HepG2 (cell line): ENCODE measurements around the gene TNIP1. TPM values are rescaled to one million over a fixed set of nuclear protein-coding genes. Genes with fewer than 3 reads are reported as not detected.

Experiments
- ARNT ChIP-seq: fragments of 450-650 bp; IDR thresholded peaks from 2 replicates; pipeline ENCODE4 v1.6.1; 2017
- ARNTL ChIP-seq: sonication (generic); formaldehyde crosslinking; IDR thresholded peaks from 2 replicates; pipeline ENCODE4 v1.4.0; 2020; ENCODE audit warnings: mild to moderate bottlenecking, missing genetic modification reagents
- CBX2 ChIP-seq, 2 experiments: fragments of 200-600 bp in 1 of 2; sonication (generic); formaldehyde crosslinking in 1 of 2; IDR thresholded peaks; 2 replicates each; pipeline versions ENCODE4 v1.7.0 to v1.8.1; 2018 to 2022; ENCODE audit warnings: low read depth in 2 of 2, low read length in 1 of 2, mild to moderate bottlenecking in 1 of 2, missing genetic modification reagents in 1 of 2
- KDM1A ChIP-seq: IDR thresholded peaks from 2 replicates; pipeline ENCODE4 v1.6.1; 2016; ENCODE audit warnings: missing compliant biosample characterization
- KLF15 ChIP-seq: sonication (generic); formaldehyde crosslinking; IDR thresholded peaks from 2 replicates; pipeline ENCODE4 v1.8.1; 2023; ENCODE audit warnings: borderline replicate concordance, mild to moderate bottlenecking, inconsistent platforms, missing genetic modification reagents, mixed read lengths
- PPARG ChIP-seq: conservative IDR thresholded peaks from 2 replicates; pipeline ENCODE4 v1.6.1; 2016; ENCODE audit warnings: missing biosample characterization, missing genetic modification reagents
- RELA ChIP-seq: sonication (generic); formaldehyde crosslinking; IDR thresholded peaks from 2 replicates; pipeline ENCODE4 v1.4.0; 2020; ENCODE audit warnings: missing genetic modification reagents
- REXO4 ChIP-seq: sonication (generic); formaldehyde crosslinking; IDR thresholded peaks from 2 replicates; pipeline ENCODE4 v1.8.0; 2022; ENCODE audit warnings: missing genetic modification reagents, mild to moderate bottlenecking, borderline replicate concordance
- SMAD9 ChIP-seq: sonication (generic); formaldehyde crosslinking; IDR thresholded peaks from 2 replicates; pipeline ENCODE4 v1.5.1; 2020; ENCODE audit warnings: mild to moderate bottlenecking, missing genetic modification reagents
- SSRP1 ChIP-seq: IDR thresholded peaks from 2 replicates; pipeline ENCODE4 v1.6.1; 2016; ENCODE audit warnings: control low read depth
- ZKSCAN5 ChIP-seq: sonication (generic); formaldehyde crosslinking; IDR thresholded peaks from 2 replicates; pipeline ENCODE4 v1.5.1; 2020; ENCODE audit warnings: mild to moderate bottlenecking, missing genetic modification reagents
- ZMYM4 ChIP-seq: sonication (generic); formaldehyde crosslinking; IDR thresholded peaks from 2 replicates; pipeline ENCODE4 v1.8.1; 2023; ENCODE audit warnings: mild to moderate bottlenecking, missing genetic modification reagents
- ZNF17 ChIP-seq: sonication (generic); formaldehyde crosslinking; IDR thresholded peaks from 2 replicates; pipeline ENCODE4 v1.5.0; 2020; ENCODE audit warnings: mild to moderate bottlenecking, missing genetic modification reagents
- ZNF205 ChIP-seq: IDR thresholded peaks from 2 replicates; pipeline ENCODE4 v1.6.1; 2018; ENCODE audit warnings: missing biosample characterization, missing genetic modification reagents
- ZNF709 ChIP-seq: sonication (generic); formaldehyde crosslinking; IDR thresholded peaks from 2 replicates; pipeline ENCODE4 v1.5.0; 2020; ENCODE audit warnings: mild to moderate bottlenecking, missing genetic modification reagents
- polyA plus RNA-seq, 8 experiments: library from polyadenylated mRNA; depleted of rRNA in 3 of 8; stranded (reverse) in 7 of 8; unstranded in 1 of 8; fragments of >200 nt; fragmentation: Illumina TruSeq in 4 of 8; extraction: Trizol in 4 of 8; gene quantifications; 2 replicates each; pipeline versions ENCODE4 v1.2.1 to v1.2.3, GENCODE V29; 2011 to 2016; ENCODE audit warnings: low read depth in 4 of 8, missing spikeins in 1 of 8, mixed read lengths in 1 of 8; ENCODE audit not compliant: insufficient read depth in 1 of 8
- total RNA-seq, 5 experiments: library from RNA; depleted of rRNA; stranded (reverse); fragments of >200 nt; fragmentation: Illumina TruSeq; extraction: Trizol; gene quantifications; 2 replicates each; pipeline ENCODE4 v1.2.3, GENCODE V29; 2016; ENCODE audit warnings: low read depth in 1 of 5
- TF ChIP-seq, protein P1 (sequence below): sonication (generic); formaldehyde crosslinking; IDR thresholded peaks from 2 replicates; pipeline ENCODE4 v1.4.0; 2020; ENCODE audit warnings: missing genetic modification reagents, borderline replicate concordance
- TF ChIP-seq, protein P2 (sequence below): sonication (generic); formaldehyde crosslinking; IDR thresholded peaks from 2 replicates; pipeline ENCODE4 v1.4.0; 2020; ENCODE audit warnings: missing genetic modification reagents, mild to moderate bottlenecking, borderline replicate concordance
- TF ChIP-seq, protein P3 (sequence below): sonication (generic); formaldehyde crosslinking; IDR thresholded peaks from 2 replicates; pipeline ENCODE4 v1.5.0; 2020; ENCODE audit warnings: mild to moderate bottlenecking, missing genetic modification reagents
- TF ChIP-seq, protein P4 (sequence below): sonication (generic); formaldehyde crosslinking; IDR thresholded peaks from 2 replicates; pipeline ENCODE4 v1.4.0; 2020; ENCODE audit warnings: low read depth, mild to moderate bottlenecking, missing genetic modification reagents

Gene TNIP1
- total and polyA plus RNA-seq, 2 of the 13 experiments (the other 11 are each of a cell fraction or from before 2014, with no cell fraction given): 26.2 to 45.9 TPM

DNA sequence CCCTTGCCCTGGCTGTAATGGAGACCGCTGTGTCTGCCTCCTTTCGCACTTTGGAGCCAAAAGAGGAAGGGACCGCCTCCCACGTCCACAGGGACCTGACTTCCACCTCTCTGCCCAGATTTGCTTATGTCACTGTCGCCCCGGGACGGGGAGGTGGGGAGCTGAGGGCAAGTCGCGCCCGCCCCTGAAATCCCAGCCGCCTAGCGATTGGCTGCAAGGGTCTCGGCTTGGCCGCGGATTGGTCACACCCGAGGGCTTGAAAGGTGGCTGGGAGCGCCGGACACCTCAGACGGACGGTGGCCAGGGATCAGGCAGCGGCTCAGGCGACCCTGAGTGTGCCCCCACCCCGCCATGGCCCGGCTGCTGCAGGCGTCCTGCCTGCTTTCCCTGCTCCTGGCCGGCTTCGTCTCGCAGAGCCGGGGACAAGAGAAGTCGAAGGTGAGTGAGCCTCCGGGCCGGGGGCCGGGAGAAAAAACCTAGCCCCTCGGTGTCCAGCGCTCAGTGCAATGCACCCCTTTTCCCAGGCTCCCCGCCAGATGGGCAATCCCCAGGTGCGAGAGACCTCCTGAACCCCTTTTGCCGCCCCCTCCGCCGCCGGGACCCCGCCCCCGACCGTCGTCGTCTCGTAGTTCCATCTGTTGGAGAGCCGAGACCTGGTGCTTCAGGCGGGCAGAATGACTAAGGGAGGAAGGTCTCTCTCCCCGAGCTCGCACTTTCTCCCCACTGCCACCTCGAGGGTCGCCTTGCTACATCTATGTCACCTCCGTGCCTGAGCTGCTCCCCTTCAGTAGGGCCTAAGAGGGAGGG, 60.3 kb downstream of the TNIP1 start, which contains the start of gene GPX3 (continued):
- TF ChIP-seq, protein P1, sequence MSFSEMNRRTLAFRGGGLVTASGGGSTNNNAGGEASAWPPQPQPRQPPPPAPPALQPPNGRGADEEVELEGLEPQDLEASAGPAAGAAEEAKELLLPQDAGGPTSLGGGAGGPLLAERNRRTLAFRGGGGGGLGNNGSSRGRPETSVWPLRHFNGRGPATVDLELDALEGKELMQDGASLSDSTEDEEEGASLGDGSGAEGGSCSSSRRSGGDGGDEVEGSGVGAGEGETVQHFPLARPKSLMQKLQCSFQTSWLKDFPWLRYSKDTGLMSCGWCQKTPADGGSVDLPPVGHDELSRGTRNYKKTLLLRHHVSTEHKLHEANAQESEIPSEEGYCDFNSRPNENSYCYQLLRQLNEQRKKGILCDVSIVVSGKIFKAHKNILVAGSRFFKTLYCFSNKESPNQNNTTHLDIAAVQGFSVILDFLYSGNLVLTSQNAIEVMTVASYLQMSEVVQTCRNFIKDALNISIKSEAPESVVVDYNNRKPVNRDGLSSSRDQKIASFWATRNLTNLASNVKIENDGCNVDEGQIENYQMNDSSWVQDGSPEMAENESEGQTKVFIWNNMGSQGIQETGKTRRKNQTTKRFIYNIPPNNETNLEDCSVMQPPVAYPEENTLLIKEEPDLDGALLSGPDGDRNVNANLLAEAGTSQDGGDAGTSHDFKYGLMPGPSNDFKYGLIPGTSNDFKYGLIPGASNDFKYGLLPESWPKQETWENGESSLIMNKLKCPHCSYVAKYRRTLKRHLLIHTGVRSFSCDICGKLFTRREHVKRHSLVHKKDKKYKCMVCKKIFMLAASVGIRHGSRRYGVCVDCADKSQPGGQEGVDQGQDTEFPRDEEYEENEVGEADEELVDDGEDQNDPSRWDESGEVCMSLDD (CRISPR knock-in tag): 0 out of 2 replicates have a peak, but pooled peaks have one; percentile 9
- TF ChIP-seq, protein P2, sequence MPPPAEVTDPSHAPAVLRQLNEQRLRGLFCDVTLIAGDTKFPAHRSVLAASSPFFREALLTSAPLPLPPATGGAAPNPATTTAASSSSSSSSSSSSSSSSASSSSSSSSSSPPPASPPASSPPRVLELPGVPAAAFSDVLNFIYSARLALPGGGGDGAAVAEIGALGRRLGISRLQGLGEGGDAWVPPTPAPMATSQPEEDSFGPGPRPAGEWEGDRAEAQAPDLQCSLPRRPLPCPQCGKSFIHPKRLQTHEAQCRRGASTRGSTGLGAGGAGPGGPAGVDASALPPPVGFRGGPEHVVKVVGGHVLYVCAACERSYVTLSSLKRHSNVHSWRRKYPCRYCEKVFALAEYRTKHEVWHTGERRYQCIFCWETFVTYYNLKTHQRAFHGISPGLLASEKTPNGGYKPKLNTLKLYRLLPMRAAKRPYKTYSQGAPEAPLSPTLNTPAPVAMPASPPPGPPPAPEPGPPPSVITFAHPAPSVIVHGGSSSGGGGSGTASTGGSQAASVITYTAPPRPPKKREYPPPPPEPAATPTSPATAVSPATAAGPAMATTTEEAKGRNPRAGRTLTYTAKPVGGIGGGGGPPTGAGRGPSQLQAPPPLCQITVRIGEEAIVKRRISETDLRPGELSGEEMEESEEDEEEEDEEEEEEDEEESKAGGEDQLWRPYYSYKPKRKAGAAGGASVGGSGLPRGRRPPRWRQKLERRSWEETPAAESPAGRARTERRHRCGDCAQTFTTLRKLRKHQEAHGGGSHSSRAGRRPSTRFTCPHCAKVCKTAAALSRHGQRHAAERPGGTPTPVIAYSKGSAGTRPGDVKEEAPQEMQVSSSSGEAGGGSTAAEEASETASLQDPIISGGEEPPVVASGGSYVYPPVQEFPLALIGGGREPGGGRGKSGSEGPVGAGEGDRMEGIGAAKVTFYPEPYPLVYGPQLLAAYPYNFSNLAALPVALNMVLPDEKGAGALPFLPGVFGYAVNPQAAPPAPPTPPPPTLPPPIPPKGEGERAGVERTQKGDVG (CRISPR knock-in tag): peak; percentile 81; the same call in 1 of the 2 replicates
- TF ChIP-seq PPARG (CRISPR knock-in tag): peak; percentile 14; the same call in 1 of the 2 replicates
- no peak for TF ChIP-seq RELA (CRISPR knock-in tag)
- no peak for TF ChIP-seq ZKSCAN5 (CRISPR knock-in tag)
- no peak for TF ChIP-seq SSRP1 (CRISPR knock-in tag)
- TF ChIP-seq ARNTL: peak; percentile 54; the same call in 1 of the 2 replicates
- no peak for TF ChIP-seq KLF15 (CRISPR knock-in tag)
- TF ChIP-seq ZNF709 (CRISPR knock-in tag): no peak
- no peak for TF ChIP-seq ZNF17
- TF ChIP-seq, protein P3, sequence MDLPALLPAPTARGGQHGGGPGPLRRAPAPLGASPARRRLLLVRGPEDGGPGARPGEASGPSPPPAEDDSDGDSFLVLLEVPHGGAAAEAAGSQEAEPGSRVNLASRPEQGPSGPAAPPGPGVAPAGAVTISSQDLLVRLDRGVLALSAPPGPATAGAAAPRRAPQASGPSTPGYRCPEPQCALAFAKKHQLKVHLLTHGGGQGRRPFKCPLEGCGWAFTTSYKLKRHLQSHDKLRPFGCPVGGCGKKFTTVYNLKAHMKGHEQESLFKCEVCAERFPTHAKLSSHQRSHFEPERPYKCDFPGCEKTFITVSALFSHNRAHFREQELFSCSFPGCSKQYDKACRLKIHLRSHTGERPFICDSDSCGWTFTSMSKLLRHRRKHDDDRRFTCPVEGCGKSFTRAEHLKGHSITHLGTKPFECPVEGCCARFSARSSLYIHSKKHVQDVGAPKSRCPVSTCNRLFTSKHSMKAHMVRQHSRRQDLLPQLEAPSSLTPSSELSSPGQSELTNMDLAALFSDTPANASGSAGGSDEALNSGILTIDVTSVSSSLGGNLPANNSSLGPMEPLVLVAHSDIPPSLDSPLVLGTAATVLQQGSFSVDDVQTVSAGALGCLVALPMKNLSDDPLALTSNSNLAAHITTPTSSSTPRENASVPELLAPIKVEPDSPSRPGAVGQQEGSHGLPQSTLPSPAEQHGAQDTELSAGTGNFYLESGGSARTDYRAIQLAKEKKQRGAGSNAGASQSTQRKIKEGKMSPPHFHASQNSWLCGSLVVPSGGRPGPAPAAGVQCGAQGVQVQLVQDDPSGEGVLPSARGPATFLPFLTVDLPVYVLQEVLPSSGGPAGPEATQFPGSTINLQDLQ: no peak
- TF ChIP-seq ARNT: no peak
- peak; percentile 61; the same call in 1 of the 2 replicates for TF ChIP-seq ZNF205
- TF ChIP-seq SMAD9 (CRISPR knock-in tag): no peak
- no peak for TF ChIP-seq REXO4 (CRISPR knock-in tag)
- no peak for TF ChIP-seq CBX2 (IDR thresholded peaks at IDR 0.05; ENCODE audit: low read depth, low read length)
- TF ChIP-seq CBX2 (CRISPR knock-in tag; IDR thresholded peaks at IDR 0.05; ENCODE audit: low read depth): no peak
- peak; percentile 80 for TF ChIP-seq ZMYM4 (CRISPR knock-in tag)
- TF ChIP-seq KDM1A: no peak
- TF ChIP-seq, protein P4, sequence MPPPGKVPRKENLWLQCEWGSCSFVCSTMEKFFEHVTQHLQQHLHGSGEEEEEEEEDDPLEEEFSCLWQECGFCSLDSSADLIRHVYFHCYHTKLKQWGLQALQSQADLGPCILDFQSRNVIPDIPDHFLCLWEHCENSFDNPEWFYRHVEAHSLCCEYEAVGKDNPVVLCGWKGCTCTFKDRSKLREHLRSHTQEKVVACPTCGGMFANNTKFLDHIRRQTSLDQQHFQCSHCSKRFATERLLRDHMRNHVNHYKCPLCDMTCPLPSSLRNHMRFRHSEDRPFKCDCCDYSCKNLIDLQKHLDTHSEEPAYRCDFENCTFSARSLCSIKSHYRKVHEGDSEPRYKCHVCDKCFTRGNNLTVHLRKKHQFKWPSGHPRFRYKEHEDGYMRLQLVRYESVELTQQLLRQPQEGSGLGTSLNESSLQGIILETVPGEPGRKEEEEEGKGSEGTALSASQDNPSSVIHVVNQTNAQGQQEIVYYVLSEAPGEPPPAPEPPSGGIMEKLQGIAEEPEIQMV (CRISPR knock-in tag): no peak
